Measurements from ENCODE around the gene STT3B.

- TF ChIP-seq CTCF (IDR thresholded peaks at IDR 0.05 in 4 of 5, conservative IDR thresholded peaks at IDR 0.05 in 1 of 5) (no peak), POLR2A (IDR thresholded peaks at IDR 0.05) (no peak)
Observed at GRCh38 chr3:31670722-31671121, 138.0 kb downstream of the STT3B start.
